Naive thymus-derived CD4-positive, alpha-beta T cell (primary cell): ENCODE results near the gene EFCC1. TPM values are rescaled to one million over a fixed set of nuclear protein-coding genes. Genes with fewer than 3 reads are reported as not detected.

Experiments
- ATAC-seq: fragments of 150-1000 bp; cut with Tn5 transposase; 2 replicates; pipeline ENCODE4 v1.10.0; 2021; ENCODE audit warnings: mild to moderate bottlenecking, moderate library complexity
- CTCF ChIA-PET: fragments of 350-600 bp; sonication (Branson Sonifier 250); formaldehyde crosslinking; loops from one replicate; lab custom pipeline; 2021; ENCODE audit warnings: antibody characterized with exemption; lab: Charles Lee
- POLR2A ChIA-PET: fragments of 350-600 bp; sonication (Branson Sonifier 250); formaldehyde crosslinking; loops from one replicate; lab custom pipeline; 2021; ENCODE audit warnings: antibody characterized with exemption, inconsistent platforms; lab: Charles Lee
- DNase-seq, 9 donors: peaks; one replicate each; pipeline versions ENCODE4 v3.0.0 to v3.0.0-alpha.2; 2020 to 2022; ENCODE audit warnings: mixed read lengths in 1 of 9
- H3K27ac ChIP-seq: one replicate; pipeline ENCODE4 v1.7.0; 2013; ENCODE audit warnings: mild to moderate bottlenecking, low read depth, low read length, moderate library complexity
- H3K27me3 ChIP-seq, 2 donors: one replicate each; pipeline ENCODE4 v1.7.0; 2013; ENCODE audit warnings: low read length in 2 of 2, mild to moderate bottlenecking in 2 of 2, moderate library complexity in 2 of 2; ENCODE audit not compliant: control insufficient read depth in 2 of 2, insufficient read depth in 2 of 2
- H3K36me3 ChIP-seq, 3 experiments: 1 replicate in 2 of 3; 2 replicates in 1 of 3; pipeline ENCODE4 v1.7.0; 2013; ENCODE audit warnings: low read length in 3 of 3, mild to moderate bottlenecking in 3 of 3, moderate library complexity in 1 of 3; ENCODE audit not compliant: insufficient read depth in 3 of 3, control insufficient read depth in 2 of 3
- H3K4me1 ChIP-seq, 2 donors: one replicate each; pipeline ENCODE4 v1.7.0; 2013; ENCODE audit warnings: low read length in 2 of 2, mild to moderate bottlenecking in 2 of 2, moderate library complexity in 1 of 2; ENCODE audit not compliant: control insufficient read depth in 2 of 2, insufficient read depth in 2 of 2
- H3K4me3 ChIP-seq: 2 replicates; pipeline ENCODE4 v1.7.0; 2013; ENCODE audit warnings: mild to moderate bottlenecking, low read length
- H3K9me3 ChIP-seq, 3 experiments: 1 replicate in 2 of 3; 2 replicates in 1 of 3; pipeline ENCODE4 v1.7.0; 2013; ENCODE audit warnings: low read length in 3 of 3; ENCODE audit not compliant: control insufficient read depth in 2 of 3
- H3K27ac Mint-ChIP-seq, 9 donors: one replicate each; pipeline ENCODE4 v1.8.0; 2020 to 2022; ENCODE audit warnings: mixed read lengths in 9 of 9, mild to moderate bottlenecking in 8 of 9, moderate library complexity in 5 of 9, inconsistent platforms in 2 of 9
- H3K27me3 Mint-ChIP-seq, 5 donors: one replicate each; pipeline ENCODE4 v1.8.0; 2021 to 2022; ENCODE audit warnings: mixed read lengths in 5 of 5, mild to moderate bottlenecking in 1 of 5
- H3K36me3 Mint-ChIP-seq, 5 donors: one replicate each; pipeline ENCODE4 v1.8.0; 2020 to 2022; ENCODE audit warnings: mixed read lengths in 5 of 5, mild to moderate bottlenecking in 3 of 5, inconsistent platforms in 1 of 5
- H3K4me1 Mint-ChIP-seq, 7 donors: one replicate each; pipeline ENCODE4 v1.8.0; 2020 to 2022; ENCODE audit warnings: mixed read lengths in 7 of 7, mild to moderate bottlenecking in 3 of 7, inconsistent platforms in 1 of 7
- H3K4me3 Mint-ChIP-seq, 10 donors: one replicate each; pipeline ENCODE4 v1.8.0; 2020 to 2022; ENCODE audit warnings: mild to moderate bottlenecking in 10 of 10, mixed read lengths in 10 of 10, moderate library complexity in 6 of 10, inconsistent platforms in 2 of 10
- H3K9me3 Mint-ChIP-seq, 11 donors: one replicate each; pipeline ENCODE4 v1.8.0; 2020 to 2022; ENCODE audit warnings: mixed read lengths in 11 of 11, mild to moderate bottlenecking in 4 of 11, inconsistent platforms in 1 of 11, moderate library complexity in 1 of 11
- intact Hi-C, 2 donors: fragments of 100-400 bp; cut with micrococcal nuclease; formaldehyde crosslinking; loops; one replicate each; pipeline ENCODE4 v1.15.1; 2023
- polyA plus RNA-seq, 2 donors: library from polyadenylated mRNA; unstranded; fragments of 300-500 nt; fragmentation: Illumina TruSeq; gene quantifications; one replicate each; pipeline ENCODE4 v1.2.3, GENCODE V29; 2021
- total RNA-seq, 6 experiments: library from RNA in 5 of 6; stranded (reverse) in 5 of 6; gene quantifications; 1 replicate in 5 of 6; 2 replicates in 1 of 6; pipeline ENCODE4 v1.2.3 and lab custom pipeline; 2021 to 2026

The EFCC1 gene
- total RNA-seq (under 1 TPM in 4 of 5 experiments, not detected in 1; 0.07 to 0.24 (median 0.18) TPM), polyA plus RNA-seq (under 1 TPM; 0.24 to 0.27 TPM), total RNA-seq (lab: John Stamatoyannopoulos, UW) (0.67 reads per million)

GRCh38 chr3:129001101-129001805 is at the start of gene EFCC1:
EFCC1 (plus strand) TSS chr3:129001304; CDS start chr3:129001629, 325 bp downstream.
- Mint-ChIP-seq H3K27ac (peak within 1 kb of the TSS in 2 of 9 donors; percentile 19 to 32), H3K4me3 (peak within 1 kb of the TSS; percentile 56 to 84 (median 74)), H3K4me1 (peaks cover 31 to 70% (median 60%) of the 10 kb centered on the region in 7 donors), H3K9me3 (no peaks in the 10 kb centered on the region), H3K36me3 (peaks cover 0 to 3% (median 0%) of the 10 kb centered on the region in 5 donors), H3K27me3 (peaks cover 13 to 59% (median 24%) of the 10 kb centered on the region in 5 donors)
- POLR2A ChIA-PET, result interaction anchor here (1.0 to 14.6 kb wide), 3 partner anchors 11 to 120 kb away, joined by 8 to 236 read pairs (median 41); partner anchors contain the start of gene RAB43
- CTCF ChIA-PET, result interaction anchor here (7.3 kb wide), 1 partner anchor 14 kb away, joined by 117 read pairs; no protein-coding TSS in a partner anchor
- Histone ChIP-seq H3K9me3 (no peaks in the 10 kb centered on the region), H3K27me3 (peaks cover 5 to 8% of the 10 kb centered on the region in 2 donors), H3K27ac (no peak within 1 kb of the TSS), H3K4me3 (peak within 1 kb of the TSS; percentile 29), H3K4me1 (peaks cover 5 to 37% of the 10 kb centered on the region in 2 donors), H3K36me3 (no peaks in the 10 kb centered on the region)
- ATAC-seq, result no peak
- DNase-seq, result peak in 1 of 9 donors; percentile 41
- intact Hi-C loops, result no loop called here

DNA sequence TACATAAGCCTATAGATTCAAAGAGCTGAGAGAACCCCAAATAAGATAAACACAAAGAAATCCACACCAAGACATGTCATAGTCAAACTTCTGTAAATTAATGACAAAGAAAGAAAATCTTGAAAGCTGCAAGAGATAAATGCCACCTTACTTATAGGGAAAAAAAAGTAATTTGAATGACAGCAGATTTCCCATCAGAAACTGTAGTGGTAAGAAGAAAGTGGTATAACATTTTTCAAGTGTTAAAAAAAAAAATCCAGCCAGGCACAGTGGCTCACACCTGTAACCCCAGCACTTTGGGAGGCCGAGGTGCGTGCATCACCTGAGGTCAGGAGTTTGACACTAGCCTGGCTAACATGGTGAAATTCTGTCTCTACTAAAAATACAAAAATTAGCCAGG is 44.7 kb upstream of the EFCC1 start:
- no peak overlapping the region for H3K27ac ChIP-seq
- CTCF ChIA-PET, result no interaction called here
- peaks cover 0 to 16% (median 0%) of the 10 kb centered on the region in 5 donors for H3K27me3 Mint-ChIP-seq
- no peak overlapping the region for H3K4me3 Mint-ChIP-seq
- H3K4me1 Mint-ChIP-seq, result peaks cover 0 to 6% (median 0%) of the 10 kb centered on the region in 7 donors
- DNase-seq, result no peak
- H3K27ac Mint-ChIP-seq, result no peak overlapping the region
- H3K9me3 Mint-ChIP-seq, result peaks cover 0 to 10% (median 2%) of the 10 kb centered on the region in 11 donors
- H3K36me3 ChIP-seq, result no peaks in the 10 kb centered on the region
- H3K4me1 ChIP-seq, result no peaks in the 10 kb centered on the region
- intact Hi-C loops, result no loop called here
- no peak overlapping the region for H3K4me3 ChIP-seq
- POLR2A ChIA-PET, result no interaction called here
- H3K27me3 ChIP-seq, result no peaks in the 10 kb centered on the region
- no peaks in the 10 kb centered on the region for H3K9me3 ChIP-seq
- ATAC-seq, result no peak
- peaks cover 0 to 5% (median 0%) of the 10 kb centered on the region in 5 donors for H3K36me3 Mint-ChIP-seq

- Histone ChIP-seq H3K27me3 (no peaks in the 10 kb centered on the region), H3K27ac (no peak overlapping the region), H3K9me3 (no peaks in the 10 kb centered on the region), H3K4me3 (no peak overlapping the region), H3K36me3 (no peaks in the 10 kb centered on the region), H3K4me1 (no peaks in the 10 kb centered on the region)
- Mint-ChIP-seq H3K27ac (no peak overlapping the region), H3K4me1 (peaks cover 3 to 7% (median 4%) of the 10 kb centered on the region in 7 donors), H3K4me3 (no peak overlapping the region), H3K9me3 (no peaks in the 10 kb centered on the region), H3K27me3 (peaks cover 0 to 8% (median 0%) of the 10 kb centered on the region in 5 donors), H3K36me3 (no peaks in the 10 kb centered on the region)
- POLR2A ChIA-PET, result no interaction called here
- intact Hi-C loops, result no loop called here
- CTCF ChIA-PET, result interaction anchor here (1.3 kb wide), 1 partner anchor 155 kb away, joined by 3 read pairs; no protein-coding TSS in a partner anchor
- ATAC-seq (no peak), DNase-seq (no peak)
These were observed 35.8 kb upstream of the EFCC1 start for GRCh38 chr3:128965280-128965679.

GRCh38 chr3:128965818-128966217 is 35.3 kb upstream of the EFCC1 start:
- Mint-ChIP-seq H3K4me3 (no peak overlapping the region), H3K27me3 (peaks cover 0 to 6% (median 0%) of the 10 kb centered on the region in 5 donors), H3K9me3 (no peaks in the 10 kb centered on the region), H3K4me1 (peaks cover 3 to 7% (median 6%) of the 10 kb centered on the region in 7 donors), H3K27ac (no peak overlapping the region), H3K36me3 (no peaks in the 10 kb centered on the region)
- H3K4me3 ChIP-seq, result no peak overlapping the region
- intact Hi-C loops, result no loop called here
- H3K9me3 ChIP-seq, result no peaks in the 10 kb centered on the region
- ChIA-PET POLR2A (no interaction called here), CTCF (interaction anchor here (1.3 kb wide), 1 partner anchor 155 kb away, joined by 3 read pairs; no protein-coding TSS in a partner anchor)
- no peak overlapping the region for H3K27ac ChIP-seq
- ATAC-seq, result no peak
- no peaks in the 10 kb centered on the region for H3K4me1 ChIP-seq
- no peaks in the 10 kb centered on the region for H3K36me3 ChIP-seq
- H3K27me3 ChIP-seq, result no peaks in the 10 kb centered on the region
- no peak for DNase-seq

DNA sequence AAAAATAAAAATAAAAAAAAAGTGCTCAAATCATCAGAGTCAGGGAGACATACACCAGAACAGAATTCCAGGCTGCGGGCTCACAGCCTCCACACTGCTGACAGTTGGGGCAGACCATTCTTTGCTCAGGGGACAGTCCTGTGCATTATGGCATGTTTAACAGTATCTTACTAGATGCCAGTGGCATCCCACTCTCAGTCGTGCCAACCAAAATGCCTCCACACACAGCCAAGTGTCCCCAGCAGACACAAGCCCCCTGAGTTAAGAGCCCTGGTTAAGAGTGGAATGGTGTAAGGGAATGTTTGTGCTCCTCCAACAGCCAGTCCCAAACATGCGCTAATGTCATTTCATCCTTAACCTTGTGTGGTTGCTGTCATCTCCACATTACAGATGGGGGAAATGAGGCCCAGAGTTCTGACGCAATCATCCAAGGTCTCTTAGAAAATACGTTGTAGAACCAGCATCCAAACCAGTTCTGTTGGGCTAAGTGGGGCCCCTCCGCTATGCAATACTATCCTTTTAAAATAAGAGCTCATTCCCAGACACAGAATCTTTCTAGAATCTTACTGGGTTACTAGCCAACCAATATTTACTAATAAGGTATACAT is 33.3 kb upstream of the EFCC1 start:
- POLR2A ChIA-PET, result interaction anchor here (0.6 to 5.6 kb wide), 3 partner anchors 49 to 152 kb away, joined by 3 to 48 read pairs (median 5); no protein-coding TSS in a partner anchor

GRCh38 chr3:128969993-128970739 is 30.9 kb upstream of the EFCC1 start:
- Mint-ChIP-seq H3K4me3 (peak overlapping the region in 1 of 10 donors; percentile 11), H3K27ac (no peak overlapping the region), H3K27me3 (peaks cover 0 to 5% (median 0%) of the 10 kb centered on the region in 5 donors), H3K9me3 (no peaks in the 10 kb centered on the region), H3K36me3 (no peaks in the 10 kb centered on the region), H3K4me1 (peaks cover 0 to 7% (median 6%) of the 10 kb centered on the region in 7 donors)
- ATAC-seq, result peak; percentile 89
- CTCF ChIA-PET, result interaction anchor here (0.5 to 6.4 kb wide), 64 partner anchors 12 to 1136 kb away, joined by 3 to 127 read pairs (median 4); partner anchors contain the start of genes CFAP92, COPG1, EFCAB12 and RAB43
- no peak overlapping the region for H3K4me3 ChIP-seq
- POLR2A ChIA-PET, result interaction anchor here (0.6 to 5.6 kb wide), 22 partner anchors 25 to 689 kb away, joined by 3 to 48 read pairs (median 4); partner anchors contain the start of genes CFAP92, COPG1 and RAB43
- H3K4me1 ChIP-seq, result no peaks in the 10 kb centered on the region
- DNase-seq, result peak; percentile 43 to 75 (median 64)
- H3K36me3 ChIP-seq, result no peaks in the 10 kb centered on the region
- no peaks in the 10 kb centered on the region for H3K9me3 ChIP-seq
- no peaks in the 10 kb centered on the region for H3K27me3 ChIP-seq
- H3K27ac ChIP-seq, result no peak overlapping the region
- intact Hi-C loops, result loop anchor here (1.0 to 10.0 kb wide), 11 partner anchors 46 to 859 kb away; partner anchors contain the start of genes COPG1 (in 1 of the 2) and ISY1 (in 1 of the 2)

More for the DNA sequence above, 33.3 kb upstream of the EFCC1 start:
- Mint-ChIP-seq H3K4me3 (no peak overlapping the region), H3K27ac (no peak overlapping the region), H3K27me3 (peaks cover 0 to 4% (median 0%) of the 10 kb centered on the region in 5 donors), H3K36me3 (no peaks in the 10 kb centered on the region), H3K4me1 (peaks cover 0 to 7% (median 6%) of the 10 kb centered on the region in 7 donors), H3K9me3 (no peaks in the 10 kb centered on the region)
- intact Hi-C loops, result no loop called here
- ATAC-seq, result no peak
- H3K27me3 ChIP-seq, result no peaks in the 10 kb centered on the region
- no peak overlapping the region for H3K27ac ChIP-seq
- CTCF ChIA-PET, result interaction anchor here (0.7 to 6.4 kb wide), 4 partner anchors 48 to 279 kb away, joined by 3 to 127 read pairs (median 3); partner anchors contain the start of gene COPG1
- H3K9me3 ChIP-seq, result no peaks in the 10 kb centered on the region
- no peak for DNase-seq
- no peaks in the 10 kb centered on the region for H3K4me1 ChIP-seq
- no peak overlapping the region for H3K4me3 ChIP-seq
- H3K36me3 ChIP-seq, result no peaks in the 10 kb centered on the region
